Measurements from ENCODE around the gene PHF2.

The PHF2 gene

GRCh38 chr9:93540305-93540704 is 36.1 kb upstream of the PHF2 start:
- no peaks in the 10 kb centered on the region for H3K27me3 Mint-ChIP-seq (ENCODE audit: low read depth)
- no peak overlapping the region for H3K4me3 Mint-ChIP-seq
- peaks cover 48% of the 10 kb centered on the region for H3K36me3 Mint-ChIP-seq (ENCODE audit: low read depth)
- H3K27ac Mint-ChIP-seq = no peak overlapping the region
- H3K4me1 Mint-ChIP-seq = peaks cover 17% of the 10 kb centered on the region
- no peak for TF ChIP-seq CTCF (IDR thresholded peaks at IDR 0.05; ENCODE audit: unreplicated experiment in 3 of 3)
- H3K9me3 Mint-ChIP-seq = no peaks in the 10 kb centered on the region

- no peaks in the 10 kb centered on the region for H3K27me3 Mint-ChIP-seq (ENCODE audit: low read depth)
- H3K9me3 Mint-ChIP-seq = no peaks in the 10 kb centered on the region
- H3K4me1 Mint-ChIP-seq = peaks cover 13% of the 10 kb centered on the region
- no peak for TF ChIP-seq CTCF (IDR thresholded peaks at IDR 0.05; ENCODE audit: unreplicated experiment in 3 of 3)
- H3K36me3 Mint-ChIP-seq (ENCODE audit: low read depth) = peaks cover 46% of the 10 kb centered on the region
- H3K4me3 Mint-ChIP-seq = no peak overlapping the region
- no peak overlapping the region for H3K27ac Mint-ChIP-seq
Measured at GRCh38 chr9:93541005-93541404, 35.4 kb upstream of the PHF2 start.

- peaks cover 53% of the 10 kb centered on the region for H3K36me3 Mint-ChIP-seq (ENCODE audit: low read depth)
- no peaks in the 10 kb centered on the region for H3K27me3 Mint-ChIP-seq (ENCODE audit: low read depth)
- no peaks in the 10 kb centered on the region for H3K9me3 Mint-ChIP-seq
- no peak for TF ChIP-seq CTCF (IDR thresholded peaks at IDR 0.05; ENCODE audit: unreplicated experiment in 3 of 3)
- H3K4me1 Mint-ChIP-seq = peaks cover 10% of the 10 kb centered on the region
- H3K4me3 Mint-ChIP-seq = no peak overlapping the region
- no peak overlapping the region for H3K27ac Mint-ChIP-seq
Measured at GRCh38 chr9:93541581-93542349, 34.6 kb upstream of the PHF2 start.

GRCh38 chr9:93543117-93543516 is 33.3 kb upstream of the PHF2 start:
- peaks cover 58% of the 10 kb centered on the region for H3K36me3 Mint-ChIP-seq (ENCODE audit: low read depth)
- H3K27ac Mint-ChIP-seq = no peak overlapping the region
- H3K9me3 Mint-ChIP-seq = no peaks in the 10 kb centered on the region
- no peak overlapping the region for H3K4me3 Mint-ChIP-seq
- H3K4me1 Mint-ChIP-seq = peaks cover 10% of the 10 kb centered on the region
- H3K27me3 Mint-ChIP-seq (ENCODE audit: low read depth) = no peaks in the 10 kb centered on the region
- TF ChIP-seq CTCF (IDR thresholded peaks at IDR 0.05; ENCODE audit: unreplicated experiment in 3 of 3) = no peak

- Mint-ChIP-seq H3K36me3 (ENCODE audit: low read depth) (peaks cover 56% of the 10 kb centered on the region), H3K9me3 (no peaks in the 10 kb centered on the region), H3K27me3 (ENCODE audit: low read depth) (no peaks in the 10 kb centered on the region), H3K27ac (no peak overlapping the region), H3K4me1 (peaks cover 6% of the 10 kb centered on the region), H3K4me3 (no peak overlapping the region)
- no peak for TF ChIP-seq CTCF (IDR thresholded peaks at IDR 0.05; ENCODE audit: unreplicated experiment in 3 of 3)
Measured at GRCh38 chr9:93546356-93546755, 30.0 kb upstream of the PHF2 start.

GRCh38 chr9:93549611-93550010 is 26.8 kb upstream of the PHF2 start:
- no peaks in the 10 kb centered on the region for H3K27me3 Mint-ChIP-seq (ENCODE audit: low read depth)
- H3K4me1 Mint-ChIP-seq = peaks cover 7% of the 10 kb centered on the region
- no peak for TF ChIP-seq CTCF (IDR thresholded peaks at IDR 0.05; ENCODE audit: unreplicated experiment in 3 of 3)
- no peak overlapping the region for H3K4me3 Mint-ChIP-seq
- H3K36me3 Mint-ChIP-seq (ENCODE audit: low read depth) = peaks cover 56% of the 10 kb centered on the region
- peak overlapping the region in 1 of 3 experiments; percentile 11 for H3K27ac Mint-ChIP-seq
- H3K9me3 Mint-ChIP-seq = no peaks in the 10 kb centered on the region
